Hepatocyte (in vitro differentiated cells): ENCODE measurements around the gene MYH7B.

Experiments
- CTCF ChIP-seq: fragments of 200-600 bp; sonication (generic); IDR thresholded peaks from 2 replicates; pipeline ENCODE4 v1.5.1; 2016; ENCODE audit warnings: antibody characterized with exemption, mild to moderate bottlenecking; ENCODE audit not compliant: poor library complexity
- EZH2phosphoT487 ChIP-seq: fragments of 200-600 bp; sonication (generic); IDR thresholded peaks from one replicate; pipeline ENCODE4 v1.6.1; 2018; ENCODE audit warnings: antibody characterized with exemption, mild to moderate bottlenecking, low read depth, moderate library complexity; ENCODE audit not compliant: unreplicated experiment, severe bottlenecking

DNA sequence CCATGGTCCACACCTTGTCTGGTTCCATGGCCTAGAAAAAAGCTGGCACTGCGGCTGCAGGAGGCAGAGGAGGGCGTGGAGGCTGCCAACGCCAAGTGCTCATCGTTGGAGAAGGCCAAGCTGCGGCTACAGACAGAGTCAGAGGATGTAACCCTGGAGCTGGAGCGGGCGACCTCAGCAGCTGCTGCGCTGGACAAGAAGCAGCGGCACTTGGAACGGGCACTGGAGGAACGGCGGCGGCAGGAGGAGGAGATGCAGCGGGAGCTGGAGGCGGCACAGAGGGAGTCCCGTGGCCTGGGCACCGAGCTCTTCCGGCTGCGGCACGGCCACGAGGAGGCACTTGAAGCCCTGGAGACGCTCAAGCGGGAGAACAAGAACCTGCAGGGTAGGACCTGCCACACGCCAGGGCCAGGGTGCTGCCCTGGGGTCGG is 43.4 kb downstream of the MYH7B start:
- no peak for TF ChIP-seq EZH2phosphoT487
- no peak for TF ChIP-seq CTCF
